ENCODE results near the gene VSTM2B. TPM values are rescaled to one million over a fixed set of nuclear protein-coding genes. Genes with fewer than 3 reads are reported as not detected.

The VSTM2B gene
- total and polyA plus RNA-seq, 2 of the 4 experiments (the other 2 are of a cell fraction), result not detected

DNA sequence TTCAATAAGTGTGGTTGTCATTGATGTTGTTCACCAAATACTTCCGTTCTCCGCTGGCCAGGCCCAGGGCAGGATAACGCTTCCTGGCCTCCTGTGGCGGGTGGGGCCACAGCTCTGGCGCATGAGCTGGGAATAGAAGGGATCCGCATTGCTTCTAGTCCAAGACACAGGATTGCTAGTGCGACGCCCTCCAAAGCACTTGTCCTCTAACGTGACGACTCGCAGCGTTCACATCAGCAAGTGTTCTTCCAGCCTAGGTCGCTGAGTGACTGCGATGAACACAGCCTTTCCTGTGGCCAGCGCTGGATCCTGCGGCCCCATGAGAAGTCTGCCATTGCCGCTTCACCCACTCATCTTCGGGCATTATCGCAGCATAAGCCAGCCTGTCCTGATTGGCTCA lies 39.4 kb downstream of the VSTM2B start:
- Histone ChIP-seq H2AK5ac (ENCODE audit: low read depth, low read length) (no peak overlapping the region), H4K91ac (ENCODE audit: insufficient read depth, low read depth, low read length) (no peak overlapping the region), H2BK5ac (ENCODE audit: low read depth, low read length, poor library complexity, severe bottlenecking) (no peak overlapping the region), H3K18ac (ENCODE audit: low read depth, low read length) (no peak overlapping the region), H3K4me1 (ENCODE audit: control insufficient read depth, insufficient read depth, low read length) (no peaks in the 10 kb centered on the region), H3K56ac (ENCODE audit: extremely low read depth, insufficient read depth, low read length) (no peak overlapping the region), H3K4ac (ENCODE audit: low read depth, low read length) (no peak overlapping the region), H3K27ac (ENCODE audit: insufficient read depth, low read length) (no peak overlapping the region), H3K27me3 (ENCODE audit: control insufficient read depth, insufficient read depth, low read length) (no peaks in the 10 kb centered on the region), H3K9me3 (ENCODE audit: control insufficient read depth, insufficient read depth, low read length) (no peaks in the 10 kb centered on the region), H3K4me3 (ENCODE audit: insufficient read depth, low read depth, low read length) (no peak overlapping the region), H2AK9ac (replicated peaks; ENCODE audit: low read depth, low read length, poor library complexity) (no peak overlapping the region), H3K9ac (ENCODE audit: low read depth, low read length) (no peak overlapping the region), H3K36me3 (ENCODE audit: control insufficient read depth, insufficient read depth, low read length) (no peaks in the 10 kb centered on the region), H3K14ac (replicated peaks; ENCODE audit: low read depth, low read length) (no peak overlapping the region), H2BK20ac (ENCODE audit: low read depth, low read length) (no peak overlapping the region), H4K20me1 (ENCODE audit: insufficient read depth, low read length) (no peaks in the 10 kb centered on the region), H2AFZ (replicated peaks; ENCODE audit: low read length, poor library complexity) (no peak overlapping the region), H3K79me1 (ENCODE audit: low read depth in 1 of 2, low read length in 2 of 2) (no peaks in the 10 kb centered on the region), H3K23ac (ENCODE audit: low read depth, low read length) (no peak overlapping the region), H2BK120ac (ENCODE audit: low read depth, low read length) (no peak overlapping the region), H4K8ac (ENCODE audit: low read depth in 2 of 2, low read length in 2 of 2) (no peak overlapping the region), H2BK15ac (ENCODE audit: low read depth, low read length) (no peak overlapping the region), H4K5ac (ENCODE audit: low read depth, low read length) (no peak overlapping the region), H3K9me1 (ENCODE audit: insufficient read depth, low read length) (no peaks in the 10 kb centered on the region), H3K4me2 (ENCODE audit: low read depth, low read length) (no peak overlapping the region)
- 85% methylated on average over 7 of the region's 19 CpGs; no CpG with 5 or more reads in 1 of the 2 experiments for WGBS, 2 experiments (ENCODE audit: extremely low coverage in 2 of 2, insufficient read length in 1 of 2)
- TF ChIP-seq CHD1 (IDR thresholded peaks at IDR 0.05; ENCODE audit: low read depth, low read length) (no peak), CEBPB (IDR thresholded peaks at IDR 0.05; ENCODE audit: low read depth, low read length) (no peak), MAFK (IDR thresholded peaks at IDR 0.05; ENCODE audit: low read depth, low read length) (no peak), MAZ (IDR thresholded peaks at IDR 0.05; ENCODE audit: borderline replicate concordance, low read depth, low read length) (no peak), RFX5 (IDR thresholded peaks at IDR 0.05; ENCODE audit: low read depth, low read length) (no peak), BHLHE40 (IDR thresholded peaks at IDR 0.05; ENCODE audit: low read depth, low read length) (no peak), NFE2L2 (IDR thresholded peaks at IDR 0.05; ENCODE audit: low read depth, low read length) (no peak), FOS (IDR thresholded peaks at IDR 0.05; ENCODE audit: low read depth, low read length) (no peak), RCOR1 (IDR thresholded peaks at IDR 0.05; ENCODE audit: insufficient replicate concordance, low read length) (no peak), MXI1 (IDR thresholded peaks at IDR 0.05; ENCODE audit: borderline replicate concordance, low read depth, low read length) (no peak), RAD21 (IDR thresholded peaks at IDR 0.05; ENCODE audit: low read length) (no peak), POLR2A (IDR thresholded peaks at IDR 0.05; ENCODE audit: low read depth, low read length) (no peak)
- TF ChIP-seq, protein P1, sequence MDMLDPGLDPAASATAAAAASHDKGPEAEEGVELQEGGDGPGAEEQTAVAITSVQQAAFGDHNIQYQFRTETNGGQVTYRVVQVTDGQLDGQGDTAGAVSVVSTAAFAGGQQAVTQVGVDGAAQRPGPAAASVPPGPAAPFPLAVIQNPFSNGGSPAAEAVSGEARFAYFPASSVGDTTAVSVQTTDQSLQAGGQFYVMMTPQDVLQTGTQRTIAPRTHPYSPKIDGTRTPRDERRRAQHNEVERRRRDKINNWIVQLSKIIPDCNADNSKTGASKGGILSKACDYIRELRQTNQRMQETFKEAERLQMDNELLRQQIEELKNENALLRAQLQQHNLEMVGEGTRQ (IDR thresholded peaks at IDR 0.05; ENCODE audit: low read depth, low read length), result no peak
- TF ChIP-seq, protein P2, sequence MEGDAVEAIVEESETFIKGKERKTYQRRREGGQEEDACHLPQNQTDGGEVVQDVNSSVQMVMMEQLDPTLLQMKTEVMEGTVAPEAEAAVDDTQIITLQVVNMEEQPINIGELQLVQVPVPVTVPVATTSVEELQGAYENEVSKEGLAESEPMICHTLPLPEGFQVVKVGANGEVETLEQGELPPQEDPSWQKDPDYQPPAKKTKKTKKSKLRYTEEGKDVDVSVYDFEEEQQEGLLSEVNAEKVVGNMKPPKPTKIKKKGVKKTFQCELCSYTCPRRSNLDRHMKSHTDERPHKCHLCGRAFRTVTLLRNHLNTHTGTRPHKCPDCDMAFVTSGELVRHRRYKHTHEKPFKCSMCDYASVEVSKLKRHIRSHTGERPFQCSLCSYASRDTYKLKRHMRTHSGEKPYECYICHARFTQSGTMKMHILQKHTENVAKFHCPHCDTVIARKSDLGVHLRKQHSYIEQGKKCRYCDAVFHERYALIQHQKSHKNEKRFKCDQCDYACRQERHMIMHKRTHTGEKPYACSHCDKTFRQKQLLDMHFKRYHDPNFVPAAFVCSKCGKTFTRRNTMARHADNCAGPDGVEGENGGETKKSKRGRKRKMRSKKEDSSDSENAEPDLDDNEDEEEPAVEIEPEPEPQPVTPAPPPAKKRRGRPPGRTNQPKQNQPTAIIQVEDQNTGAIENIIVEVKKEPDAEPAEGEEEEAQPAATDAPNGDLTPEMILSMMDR (conservative IDR thresholded peaks at IDR 0.05; ENCODE audit: low read depth, low read length), result no peak
- in situ Hi-C loops (cut with MboI; ENCODE audit: low sequenced_read_pairs) (no loop called here), intact Hi-C loops (cut with micrococcal nuclease) (no loop called here), dilution Hi-C loops (cut with HindIII; ENCODE audit: low sequenced_read_pairs, unreplicated experiment) (no loop called here)
- BruUV-seq (replicated peaks), result no TSS peak
- no peak for ATAC-seq (ENCODE audit: low read depth)
- ChIA-PET POLR2A (ENCODE audit: unreplicated experiment) (no interaction called here), CTCF (no interaction called here)
- DNase-seq, result no peak

Data from IMR-90 (cell line).